ENCODE data around the gene SP140L. TPM values are rescaled to one million over a fixed set of nuclear protein-coding genes. Genes with fewer than 3 reads are reported as not detected.
"Not testable (repeated sequence)": the region's sequence is repeated elsewhere in the genome, so short reads cannot be mapped to it uniquely, and the experiment has no call there.

SP140L gene
- total RNA-seq, 1 donor from 2014 or later = 7.9 TPM

DNA sequence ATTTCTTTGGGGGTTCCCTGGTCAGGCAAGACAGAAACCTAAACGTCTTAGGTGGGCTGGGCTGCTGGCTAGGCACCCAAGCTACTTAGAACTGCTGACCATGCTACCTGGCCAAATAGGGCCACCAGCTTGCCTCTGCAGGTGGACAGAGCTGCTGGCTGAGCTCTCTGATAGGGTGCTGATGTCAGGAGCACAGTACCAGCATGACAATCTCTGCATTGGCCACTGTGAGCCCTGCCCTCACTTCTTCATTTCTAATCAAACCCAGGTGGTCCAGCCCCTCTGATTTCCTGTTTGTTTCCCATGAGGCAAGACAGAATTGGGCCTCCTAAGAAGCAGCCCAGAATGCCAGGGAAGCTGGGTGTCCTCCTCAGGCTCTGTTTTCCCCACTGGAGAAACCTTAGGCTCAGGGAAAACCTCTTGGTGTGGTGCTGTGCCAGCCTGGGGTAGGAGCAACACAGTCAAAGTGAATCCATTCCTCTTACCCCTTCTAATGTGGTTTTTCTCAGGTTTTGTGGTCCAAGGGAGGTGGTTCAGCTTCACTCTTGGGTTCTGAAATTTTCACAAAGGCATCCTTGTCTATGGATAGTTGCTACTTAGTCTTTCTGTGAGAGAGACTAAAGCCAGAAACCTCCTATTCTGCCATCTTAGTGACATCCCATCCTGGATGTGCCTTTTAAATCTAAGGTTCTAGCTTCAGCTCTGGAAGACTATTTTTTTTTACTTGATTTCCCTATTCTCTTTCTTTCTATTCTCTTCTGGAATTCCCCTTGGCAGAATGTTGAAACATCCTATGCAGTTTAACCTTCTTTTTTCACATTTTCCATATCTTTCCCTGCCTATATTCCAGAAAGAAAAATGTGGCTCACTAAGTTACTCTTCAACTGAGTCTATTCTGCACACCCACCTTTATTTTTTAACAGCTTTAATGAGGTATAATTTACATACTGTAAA is 104.2 kb downstream of the SP140L start:
- DNase-seq (ENCODE audit: low read depth) = no peak
- TF ChIP-seq, protein P1, sequence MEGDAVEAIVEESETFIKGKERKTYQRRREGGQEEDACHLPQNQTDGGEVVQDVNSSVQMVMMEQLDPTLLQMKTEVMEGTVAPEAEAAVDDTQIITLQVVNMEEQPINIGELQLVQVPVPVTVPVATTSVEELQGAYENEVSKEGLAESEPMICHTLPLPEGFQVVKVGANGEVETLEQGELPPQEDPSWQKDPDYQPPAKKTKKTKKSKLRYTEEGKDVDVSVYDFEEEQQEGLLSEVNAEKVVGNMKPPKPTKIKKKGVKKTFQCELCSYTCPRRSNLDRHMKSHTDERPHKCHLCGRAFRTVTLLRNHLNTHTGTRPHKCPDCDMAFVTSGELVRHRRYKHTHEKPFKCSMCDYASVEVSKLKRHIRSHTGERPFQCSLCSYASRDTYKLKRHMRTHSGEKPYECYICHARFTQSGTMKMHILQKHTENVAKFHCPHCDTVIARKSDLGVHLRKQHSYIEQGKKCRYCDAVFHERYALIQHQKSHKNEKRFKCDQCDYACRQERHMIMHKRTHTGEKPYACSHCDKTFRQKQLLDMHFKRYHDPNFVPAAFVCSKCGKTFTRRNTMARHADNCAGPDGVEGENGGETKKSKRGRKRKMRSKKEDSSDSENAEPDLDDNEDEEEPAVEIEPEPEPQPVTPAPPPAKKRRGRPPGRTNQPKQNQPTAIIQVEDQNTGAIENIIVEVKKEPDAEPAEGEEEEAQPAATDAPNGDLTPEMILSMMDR (IDR thresholded peaks at IDR 0.05; ENCODE audit: insufficient read depth, low read length, poor library complexity, severe bottlenecking) = no peak
- H3K4me3 ChIP-seq (ENCODE audit: low read depth, low read length) = no peak overlapping the region
- no peaks in the 10 kb centered on the region for H3K27me3 ChIP-seq (ENCODE audit: control insufficient read depth, insufficient read depth, low read length)
- H3K36me3 ChIP-seq (ENCODE audit: control insufficient read depth, insufficient read depth, low read length) = no peaks in the 10 kb centered on the region

DNA sequence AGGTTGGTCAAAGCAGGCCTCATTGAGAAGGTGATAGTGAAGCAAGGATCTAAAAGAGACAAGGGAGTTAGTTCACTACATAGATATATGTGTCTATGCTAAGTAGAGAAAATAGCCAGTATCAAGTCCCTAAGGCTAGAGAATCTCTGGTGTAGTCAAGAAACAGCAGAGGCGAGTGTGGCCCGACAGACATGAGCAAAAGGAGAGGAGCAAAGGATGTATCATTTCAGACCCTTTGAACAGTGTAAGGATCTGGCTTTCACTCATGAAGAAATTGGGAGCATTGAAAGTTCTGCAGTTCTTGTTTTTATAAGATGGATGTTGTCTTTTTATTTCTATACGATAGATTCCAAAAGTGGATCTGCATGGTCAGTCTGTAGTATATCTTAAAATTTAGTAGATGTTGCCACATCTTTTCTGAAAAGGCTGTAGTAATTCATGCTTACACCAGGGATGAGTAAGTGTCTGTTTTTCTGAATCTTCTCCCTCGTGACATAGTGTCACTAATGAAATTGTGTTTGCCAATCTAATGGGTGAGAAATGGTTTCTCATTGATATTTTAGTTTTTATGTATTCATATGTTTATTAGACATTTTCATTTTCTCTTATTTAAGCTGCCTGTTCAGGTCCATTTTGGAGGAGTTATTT is 107.8 kb downstream of the SP140L start:
- H3K4me3 ChIP-seq (ENCODE audit: low read depth, low read length) = no peak overlapping the region
- H3K27me3 ChIP-seq (ENCODE audit: control insufficient read depth, insufficient read depth, low read length) = no peaks in the 10 kb centered on the region
- DNase-seq (ENCODE audit: low read depth) = no peak
- no peaks in the 10 kb centered on the region for H3K36me3 ChIP-seq (ENCODE audit: control insufficient read depth, insufficient read depth, low read length)
- TF ChIP-seq, protein P1 (IDR thresholded peaks at IDR 0.05; ENCODE audit: insufficient read depth, low read length, poor library complexity, severe bottlenecking) = no peak

DNA sequence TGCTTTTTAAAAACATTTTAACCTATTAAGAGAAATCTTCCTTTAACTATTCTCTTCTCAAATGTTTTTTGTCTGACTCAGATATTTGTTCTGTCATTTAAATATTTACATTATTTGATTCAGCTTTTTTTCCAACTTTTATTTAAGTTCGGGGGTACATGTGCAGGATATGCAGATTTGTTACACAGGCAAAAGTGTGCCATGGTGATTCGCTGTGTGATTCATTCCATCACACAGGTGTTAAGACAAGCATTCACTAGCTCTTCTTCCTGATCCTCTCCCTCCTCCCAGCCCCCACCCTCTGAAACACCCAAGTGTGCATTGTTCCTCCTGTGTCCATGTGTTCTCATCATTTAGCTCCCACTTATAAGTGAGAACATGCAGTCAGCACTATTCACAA is 108.4 kb downstream of the SP140L start:
- no peak for DNase-seq (ENCODE audit: low read depth)
- TF ChIP-seq, protein P1 (IDR thresholded peaks at IDR 0.05; ENCODE audit: insufficient read depth, low read length, poor library complexity, severe bottlenecking) = no peak
- H3K27me3 ChIP-seq (ENCODE audit: control insufficient read depth, insufficient read depth, low read length) = no peaks in the 10 kb centered on the region
- no peaks in the 10 kb centered on the region for H3K36me3 ChIP-seq (ENCODE audit: control insufficient read depth, insufficient read depth, low read length)
- no peak overlapping the region for H3K4me3 ChIP-seq (ENCODE audit: low read depth, low read length)

DNA sequence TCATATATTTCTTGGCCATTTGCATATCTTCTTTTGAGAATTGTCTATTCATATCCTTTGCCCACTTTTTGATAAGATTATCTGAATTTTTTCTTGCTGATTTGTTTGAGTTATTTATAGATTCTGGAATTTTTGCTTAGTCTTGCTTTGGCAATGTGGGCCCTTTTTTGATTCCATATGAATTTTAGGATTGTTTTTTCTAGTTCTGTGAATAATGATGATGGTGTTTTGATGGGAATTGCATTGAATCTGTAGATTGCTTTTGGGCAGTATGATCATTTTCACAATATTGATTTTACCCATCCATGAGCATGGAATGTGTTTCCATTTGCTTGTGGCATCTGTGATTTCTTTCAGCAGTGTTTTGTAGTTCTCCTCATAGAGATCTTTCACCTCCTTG is 112.1 kb downstream of the SP140L start:
- DNase-seq (ENCODE audit: low read depth); H3K27me3 ChIP-seq (ENCODE audit: control insufficient read depth, insufficient read depth, low read length); H3K4me3 ChIP-seq (ENCODE audit: low read depth, low read length); H3K36me3 ChIP-seq (ENCODE audit: control insufficient read depth, insufficient read depth, low read length): not testable (repeated sequence)

DNA sequence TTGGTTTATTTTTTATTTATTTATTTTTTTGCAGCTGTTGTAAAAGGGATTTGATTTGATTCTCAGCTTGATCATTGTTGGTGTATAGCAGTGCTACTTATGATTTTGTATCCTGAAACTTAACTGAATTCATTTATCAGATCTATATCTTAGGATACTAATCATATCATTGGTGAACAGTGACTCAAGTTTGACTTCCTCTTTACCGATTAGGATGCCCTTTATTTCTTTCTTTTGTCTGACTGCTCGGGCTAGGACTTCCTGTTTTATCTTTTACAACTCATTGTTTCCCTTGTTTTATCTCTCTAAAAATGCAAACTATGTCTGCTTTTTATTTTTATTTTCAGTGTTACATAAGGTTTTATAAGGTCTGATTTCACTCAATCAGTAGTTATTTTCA is 112.6 kb downstream of the SP140L start:
- Histone ChIP-seq H3K27me3 (ENCODE audit: control insufficient read depth, insufficient read depth, low read length) (no peaks in the 10 kb centered on the region), H3K36me3 (ENCODE audit: control insufficient read depth, insufficient read depth, low read length) (no peaks in the 10 kb centered on the region), H3K4me3 (ENCODE audit: low read depth, low read length) (no peak overlapping the region)
- no peak for DNase-seq (ENCODE audit: low read depth)
- TF ChIP-seq, protein P1 (IDR thresholded peaks at IDR 0.05; ENCODE audit: insufficient read depth, low read length, poor library complexity, severe bottlenecking) = no peak

DNA sequence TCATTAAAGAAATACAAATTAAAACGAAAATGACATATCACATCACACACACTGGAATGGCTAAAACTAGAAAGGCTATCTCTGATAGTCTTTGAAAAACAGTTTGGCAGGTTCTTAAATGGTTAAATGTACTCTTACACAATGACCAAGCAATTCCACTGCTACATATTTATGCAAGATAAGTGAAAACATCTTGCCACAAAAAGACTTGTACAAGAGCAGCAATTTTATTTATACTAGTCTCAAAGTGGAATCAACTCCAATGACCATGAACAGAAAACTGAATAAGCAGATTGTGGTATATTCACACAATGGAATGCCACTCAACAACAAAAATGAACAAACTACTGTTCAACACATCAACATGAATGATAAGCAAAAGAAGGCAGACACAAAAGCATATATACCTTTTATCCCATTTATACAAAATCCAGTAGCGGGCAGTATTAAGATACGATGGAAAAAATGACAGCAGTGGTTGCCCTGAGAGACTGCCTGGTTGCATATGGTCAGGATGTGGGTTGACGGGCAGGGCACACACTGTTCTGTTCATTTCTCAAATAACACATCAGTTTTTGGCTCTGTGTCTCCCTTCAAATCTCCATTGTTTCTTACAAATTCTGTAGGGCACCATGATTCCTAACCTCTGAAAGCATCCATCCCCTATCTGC is 114.4 kb downstream of the SP140L start:
- Histone ChIP-seq H3K36me3 (ENCODE audit: control insufficient read depth, insufficient read depth, low read length) (no peaks in the 10 kb centered on the region), H3K27me3 (ENCODE audit: control insufficient read depth, insufficient read depth, low read length) (no peaks in the 10 kb centered on the region), H3K4me3 (ENCODE audit: low read depth, low read length) (no peak overlapping the region)
- no peak for DNase-seq (ENCODE audit: low read depth)
- TF ChIP-seq, protein P1 (IDR thresholded peaks at IDR 0.05; ENCODE audit: insufficient read depth, low read length, poor library complexity, severe bottlenecking) = no peak

Measured in kidney epithelial cell (primary cell).